GM23338 (cell line): ENCODE results near the gene CLNK.

Source experiments
- EZH2 ChIP-seq: fragments of 200-600 bp; sonication (generic); IDR thresholded peaks from one replicate; pipeline ENCODE4 v1.8.0; 2017; ENCODE audit warnings: antibody characterized with exemption, mild to moderate bottlenecking, low read depth; ENCODE audit not compliant: unreplicated experiment
- EZH2phosphoT487 ChIP-seq: fragments of 200-600 bp; sonication (generic); IDR thresholded peaks from one replicate; pipeline ENCODE4 v1.8.1; 2018; ENCODE audit warnings: antibody characterized with exemption; ENCODE audit not compliant: unreplicated experiment
- JUNB ChIP-seq: IDR thresholded peaks from one replicate; pipeline ENCODE4 v1.6.1; 2016; ENCODE audit warnings: antibody characterized with exemption; ENCODE audit not compliant: unreplicated experiment
- POLR2AphosphoS5 ChIP-seq: IDR thresholded peaks from 2 replicates; pipeline ENCODE4 v1.6.1; 2016; ENCODE audit warnings: antibody characterized with exemption, low read depth
- STAT1 ChIP-seq: IDR thresholded peaks from one replicate; pipeline ENCODE4 v1.6.1; 2016; ENCODE audit warnings: antibody characterized with exemption; ENCODE audit not compliant: unreplicated experiment
- ZNF331 ChIP-seq: fragments of 250-450 bp; sonication (Bioruptor Pico); IDR thresholded peaks from 2 replicates; pipeline ENCODE4 v1.5.0; 2020; ENCODE audit warnings: low read depth, mild to moderate bottlenecking, moderate library complexity
- TF ChIP-seq, protein P1 (sequence below), 2 experiments: fragments of 200-600 bp in 1 of 2; sonication (generic) in 1 of 2; conservative IDR thresholded peaks; 2 replicates each; pipeline versions ENCODE4 v1.5.1 to v1.6.1; 2016 to 2017; ENCODE audit warnings: antibody characterized with exemption in 2 of 2, low read depth in 2 of 2, mild to moderate bottlenecking in 2 of 2, moderate library complexity in 1 of 2
- TF ChIP-seq, protein P2 (sequence below): IDR thresholded peaks from one replicate; pipeline ENCODE4 v1.6.1; 2018; ENCODE audit warnings: antibody characterized with exemption; ENCODE audit not compliant: unreplicated experiment

GRCh38 chr4:10504570-10505179, 179.9 kb downstream of the CLNK start:
- TF ChIP-seq POLR2AphosphoS5 (no peak), EZH2 (no peak), JUNB (no peak), EZH2phosphoT487 (no peak), STAT1 (no peak), ZNF331 (CRISPR knock-in tag) (no peak)
- TF ChIP-seq, protein P1, sequence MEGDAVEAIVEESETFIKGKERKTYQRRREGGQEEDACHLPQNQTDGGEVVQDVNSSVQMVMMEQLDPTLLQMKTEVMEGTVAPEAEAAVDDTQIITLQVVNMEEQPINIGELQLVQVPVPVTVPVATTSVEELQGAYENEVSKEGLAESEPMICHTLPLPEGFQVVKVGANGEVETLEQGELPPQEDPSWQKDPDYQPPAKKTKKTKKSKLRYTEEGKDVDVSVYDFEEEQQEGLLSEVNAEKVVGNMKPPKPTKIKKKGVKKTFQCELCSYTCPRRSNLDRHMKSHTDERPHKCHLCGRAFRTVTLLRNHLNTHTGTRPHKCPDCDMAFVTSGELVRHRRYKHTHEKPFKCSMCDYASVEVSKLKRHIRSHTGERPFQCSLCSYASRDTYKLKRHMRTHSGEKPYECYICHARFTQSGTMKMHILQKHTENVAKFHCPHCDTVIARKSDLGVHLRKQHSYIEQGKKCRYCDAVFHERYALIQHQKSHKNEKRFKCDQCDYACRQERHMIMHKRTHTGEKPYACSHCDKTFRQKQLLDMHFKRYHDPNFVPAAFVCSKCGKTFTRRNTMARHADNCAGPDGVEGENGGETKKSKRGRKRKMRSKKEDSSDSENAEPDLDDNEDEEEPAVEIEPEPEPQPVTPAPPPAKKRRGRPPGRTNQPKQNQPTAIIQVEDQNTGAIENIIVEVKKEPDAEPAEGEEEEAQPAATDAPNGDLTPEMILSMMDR (conservative IDR thresholded peaks at IDR 0.05; ENCODE audit: low read depth in 2 of 2), result no peak
- TF ChIP-seq, protein P2, sequence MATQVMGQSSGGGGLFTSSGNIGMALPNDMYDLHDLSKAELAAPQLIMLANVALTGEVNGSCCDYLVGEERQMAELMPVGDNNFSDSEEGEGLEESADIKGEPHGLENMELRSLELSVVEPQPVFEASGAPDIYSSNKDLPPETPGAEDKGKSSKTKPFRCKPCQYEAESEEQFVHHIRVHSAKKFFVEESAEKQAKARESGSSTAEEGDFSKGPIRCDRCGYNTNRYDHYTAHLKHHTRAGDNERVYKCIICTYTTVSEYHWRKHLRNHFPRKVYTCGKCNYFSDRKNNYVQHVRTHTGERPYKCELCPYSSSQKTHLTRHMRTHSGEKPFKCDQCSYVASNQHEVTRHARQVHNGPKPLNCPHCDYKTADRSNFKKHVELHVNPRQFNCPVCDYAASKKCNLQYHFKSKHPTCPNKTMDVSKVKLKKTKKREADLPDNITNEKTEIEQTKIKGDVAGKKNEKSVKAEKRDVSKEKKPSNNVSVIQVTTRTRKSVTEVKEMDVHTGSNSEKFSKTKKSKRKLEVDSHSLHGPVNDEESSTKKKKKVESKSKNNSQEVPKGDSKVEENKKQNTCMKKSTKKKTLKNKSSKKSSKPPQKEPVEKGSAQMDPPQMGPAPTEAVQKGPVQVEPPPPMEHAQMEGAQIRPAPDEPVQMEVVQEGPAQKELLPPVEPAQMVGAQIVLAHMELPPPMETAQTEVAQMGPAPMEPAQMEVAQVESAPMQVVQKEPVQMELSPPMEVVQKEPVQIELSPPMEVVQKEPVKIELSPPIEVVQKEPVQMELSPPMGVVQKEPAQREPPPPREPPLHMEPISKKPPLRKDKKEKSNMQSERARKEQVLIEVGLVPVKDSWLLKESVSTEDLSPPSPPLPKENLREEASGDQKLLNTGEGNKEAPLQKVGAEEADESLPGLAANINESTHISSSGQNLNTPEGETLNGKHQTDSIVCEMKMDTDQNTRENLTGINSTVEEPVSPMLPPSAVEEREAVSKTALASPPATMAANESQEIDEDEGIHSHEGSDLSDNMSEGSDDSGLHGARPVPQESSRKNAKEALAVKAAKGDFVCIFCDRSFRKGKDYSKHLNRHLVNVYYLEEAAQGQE, result no peak
